ENCODE results near the gene MGST1. TPM values are rescaled to one million over a fixed set of nuclear protein-coding genes. Genes with fewer than 3 reads are reported as not detected.
A peak's percentile ranks its signal among the peaks of the same experiment; 100 is the strongest.

Gene MGST1
- 412 TPM for total RNA-seq

- peak; percentile 78 for DNase-seq (ENCODE audit: low spot score)
Measured at GRCh38 chr12:16347391-16348298, at the start of gene MGST1. Gene MGST1, plus strand, starts transcription at chr12:16347645. Its CDS starts 6,608 bp downstream, at chr12:16354253.

- DNase-seq (ENCODE audit: low spot score), result no peak
Measured at GRCh38 chr12:16299403-16299802, 48.0 kb upstream of the MGST1 start.

- DNase-seq (ENCODE audit: low spot score), result no peak
Measured at GRCh38 chr12:16300122-16300521, 47.3 kb upstream of the MGST1 start.

- no peak for DNase-seq (ENCODE audit: low spot score)
Measured at GRCh38 chr12:16300736-16301135, 46.7 kb upstream of the MGST1 start.

GRCh38 chr12:16303939-16304338 lies 43.5 kb upstream of the MGST1 start:
- no peak for DNase-seq (ENCODE audit: low spot score)

- DNase-seq (ENCODE audit: low spot score), result no peak
Measured at GRCh38 chr12:16307856-16308475, 39.5 kb upstream of the MGST1 start.

GRCh38 chr12:16310934-16311333 lies 36.5 kb upstream of the MGST1 start:
- DNase-seq (ENCODE audit: low spot score), result no peak

GRCh38 chr12:16323010-16323409 lies 24.4 kb upstream of the MGST1 start:
- DNase-seq (ENCODE audit: low spot score), result no peak

GRCh38 chr12:16323638-16324037 lies 23.8 kb upstream of the MGST1 start:
- DNase-seq (ENCODE audit: low spot score), result no peak

- no peak for DNase-seq (ENCODE audit: low spot score)
Measured at GRCh38 chr12:16324272-16324671, 23.2 kb upstream of the MGST1 start.

GRCh38 chr12:16324772-16325171 lies 22.7 kb upstream of the MGST1 start:
- no peak for DNase-seq (ENCODE audit: low spot score)

GRCh38 chr12:16325426-16325825 lies 22.0 kb upstream of the MGST1 start:
- DNase-seq (ENCODE audit: low spot score), result no peak

GRCh38 chr12:16327963-16328362 lies 19.5 kb upstream of the MGST1 start:
- no peak for DNase-seq (ENCODE audit: low spot score)

GRCh38 chr12:16329594-16329993 lies 17.9 kb upstream of the MGST1 start:
- DNase-seq (ENCODE audit: low spot score), result no peak

- DNase-seq (ENCODE audit: low spot score), result no peak
Measured at GRCh38 chr12:16330560-16330959, 16.9 kb upstream of the MGST1 start.

- DNase-seq (ENCODE audit: low spot score), result no peak
Measured at GRCh38 chr12:16331998-16332397, 15.4 kb upstream of the MGST1 start.

GRCh38 chr12:16335838-16336237 lies 11.6 kb upstream of the MGST1 start:
- DNase-seq (ENCODE audit: low spot score), result no peak

- DNase-seq (ENCODE audit: low spot score), result no peak
Measured at GRCh38 chr12:16344269-16344668, 3.2 kb upstream of the MGST1 start.

- DNase-seq (ENCODE audit: low spot score), result no peak
Measured at GRCh38 chr12:16345105-16345504, 2.3 kb upstream of the MGST1 start.

- no peak for DNase-seq (ENCODE audit: low spot score)
Measured at GRCh38 chr12:16346958-16347357, 487 bp upstream of the MGST1 start.

GRCh38 chr12:16348435-16349130 lies 1.1 kb downstream of the MGST1 start:
- no peak for DNase-seq (ENCODE audit: low spot score)

- peak; percentile 75 for DNase-seq (ENCODE audit: low spot score)
Measured at GRCh38 chr12:16349131-16349460, 1.7 kb downstream of the MGST1 start.

- DNase-seq (ENCODE audit: low spot score), result peak; percentile 76
Measured at GRCh38 chr12:16350682-16351081, 3.2 kb downstream of the MGST1 start.

All from ureter (tissue), 1 donor.